Neural progenitor cell (in vitro differentiated cells): ENCODE results near the gene HOXC13.

Source experiments
- EZH2 ChIP-seq: fragments of 200-600 bp; sonication (generic); IDR thresholded peaks from 2 replicates; pipeline ENCODE4 v1.6.1; 2017; ENCODE audit warnings: antibody characterized with exemption, mild to moderate bottlenecking, moderate library complexity
- TF ChIP-seq, protein P1 (sequence below): fragments of 200-600 bp; sonication (generic); IDR thresholded peaks from 2 replicates; pipeline ENCODE4 v1.5.1; 2017; ENCODE audit warnings: antibody characterized with exemption, mild to moderate bottlenecking

DNA sequence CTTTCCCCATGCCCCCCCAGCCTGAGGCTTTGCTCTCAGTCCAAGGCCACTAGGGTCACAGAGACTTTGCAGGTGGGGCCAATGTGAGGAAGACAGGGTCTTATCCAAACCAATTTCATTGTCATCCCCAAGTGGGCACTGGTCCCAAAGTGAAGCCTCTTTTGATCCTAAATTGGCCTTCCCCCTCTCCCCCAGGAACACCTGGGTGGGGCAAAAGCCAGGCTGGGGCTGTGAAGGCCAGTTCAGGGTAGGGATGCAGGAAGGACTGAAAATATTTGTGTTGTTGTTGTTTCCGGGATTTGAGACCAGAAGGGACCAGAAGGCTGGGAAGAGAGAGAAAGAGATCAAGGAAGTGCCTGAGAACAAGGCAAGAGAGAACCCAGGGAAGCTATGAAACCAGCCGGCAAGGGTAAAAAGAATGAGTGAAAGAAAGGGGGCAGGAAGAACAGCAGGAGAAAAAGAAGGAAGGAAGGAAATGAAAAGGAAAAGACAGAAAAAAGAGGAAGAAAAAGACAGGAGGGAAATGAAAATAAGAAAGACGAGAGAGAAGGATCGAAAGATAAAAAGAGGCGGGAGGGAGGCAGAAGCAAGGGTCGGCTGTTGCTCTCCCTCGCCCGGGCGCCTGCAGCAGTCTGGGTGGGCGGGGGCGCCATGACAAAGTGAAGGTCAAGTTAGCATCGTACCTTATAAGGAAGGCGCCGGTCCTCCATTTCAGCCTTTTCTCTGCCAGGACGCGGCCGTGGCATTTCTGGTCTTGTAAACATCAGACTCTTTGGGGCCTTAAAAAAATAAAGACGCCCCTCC is 26.9 kb downstream of the HOXC13 start:
- TF ChIP-seq EZH2 = no peak
- TF ChIP-seq, protein P1, sequence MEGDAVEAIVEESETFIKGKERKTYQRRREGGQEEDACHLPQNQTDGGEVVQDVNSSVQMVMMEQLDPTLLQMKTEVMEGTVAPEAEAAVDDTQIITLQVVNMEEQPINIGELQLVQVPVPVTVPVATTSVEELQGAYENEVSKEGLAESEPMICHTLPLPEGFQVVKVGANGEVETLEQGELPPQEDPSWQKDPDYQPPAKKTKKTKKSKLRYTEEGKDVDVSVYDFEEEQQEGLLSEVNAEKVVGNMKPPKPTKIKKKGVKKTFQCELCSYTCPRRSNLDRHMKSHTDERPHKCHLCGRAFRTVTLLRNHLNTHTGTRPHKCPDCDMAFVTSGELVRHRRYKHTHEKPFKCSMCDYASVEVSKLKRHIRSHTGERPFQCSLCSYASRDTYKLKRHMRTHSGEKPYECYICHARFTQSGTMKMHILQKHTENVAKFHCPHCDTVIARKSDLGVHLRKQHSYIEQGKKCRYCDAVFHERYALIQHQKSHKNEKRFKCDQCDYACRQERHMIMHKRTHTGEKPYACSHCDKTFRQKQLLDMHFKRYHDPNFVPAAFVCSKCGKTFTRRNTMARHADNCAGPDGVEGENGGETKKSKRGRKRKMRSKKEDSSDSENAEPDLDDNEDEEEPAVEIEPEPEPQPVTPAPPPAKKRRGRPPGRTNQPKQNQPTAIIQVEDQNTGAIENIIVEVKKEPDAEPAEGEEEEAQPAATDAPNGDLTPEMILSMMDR = no peak
